SH-SY5Y (cell line): Measurements from ENCODE around the gene SRP9.

Source experiments
- GATA2 ChIP-seq: IDR thresholded peaks from 2 replicates; pipeline ENCODE4 v1.6.1; 2011; ENCODE audit warnings: mild to moderate bottlenecking, low read depth, low read length
- GATA3 ChIP-seq: IDR thresholded peaks from 2 replicates; pipeline ENCODE4 v1.6.1; 2011; ENCODE audit warnings: low read depth, mild to moderate bottlenecking, low read length, moderate library complexity

- TF ChIP-seq GATA3: no peak
- TF ChIP-seq GATA2: no peak
Observed at GRCh38 chr1:225814381-225814780, 36.8 kb downstream of the SRP9 start.
